GM23248 (cell line): ENCODE measurements around the gene PRR19. TPM values are rescaled to one million over a fixed set of nuclear protein-coding genes. Genes with fewer than 3 reads are reported as not detected.

Experiments used
- DNase-seq: peaks from one replicate; pipeline ENCODE4 v3.0.0-alpha.2; 2015
- H2AFZ ChIP-seq: fragments of 200-600 bp; sonication (generic); 2 replicates; pipeline ENCODE4 v1.6.1; 2016; ENCODE audit warnings: antibody characterized with exemption
- H3F3A ChIP-seq: fragments of 200-600 bp; sonication (generic); 2 replicates; pipeline ENCODE4 v1.6.1; 2016; ENCODE audit warnings: mild to moderate bottlenecking, antibody characterized with exemption, mixed run types; ENCODE audit not compliant: insufficient read depth
- H3K27ac ChIP-seq: fragments of 200-600 bp; sonication (generic); 2 replicates; pipeline ENCODE4 v1.5.1; 2016; ENCODE audit warnings: mild to moderate bottlenecking
- H3K27me3 ChIP-seq: fragments of 200-600 bp; sonication (generic); replicated peaks from 2 replicates; pipeline ENCODE4 v1.6.1; 2016; ENCODE audit warnings: mild to moderate bottlenecking; ENCODE audit not compliant: insufficient read depth
- H3K36me3 ChIP-seq: fragments of 200-600 bp; sonication (generic); 2 replicates; pipeline ENCODE4 v1.6.1; 2016; ENCODE audit warnings: low read depth, mild to moderate bottlenecking
- H3K4me1 ChIP-seq: fragments of 200-600 bp; sonication (generic); 2 replicates; pipeline ENCODE4 v1.6.1; 2016; ENCODE audit warnings: mild to moderate bottlenecking; ENCODE audit not compliant: insufficient read depth
- H3K4me2 ChIP-seq: fragments of 200-600 bp; sonication (generic); one replicate; pipeline ENCODE4 v1.6.1; 2016; ENCODE audit warnings: mild to moderate bottlenecking; ENCODE audit not compliant: unreplicated experiment
- H3K4me3 ChIP-seq: fragments of 200-600 bp; sonication (generic); 2 replicates; pipeline ENCODE4 v1.5.1; 2016; ENCODE audit warnings: mild to moderate bottlenecking
- H3K79me2 ChIP-seq: fragments of 200-600 bp; sonication (generic); 2 replicates; pipeline ENCODE4 v1.6.1; 2016; ENCODE audit warnings: mild to moderate bottlenecking; ENCODE audit not compliant: insufficient read depth
- H3K9ac ChIP-seq: fragments of 200-600 bp; sonication (generic); 2 replicates; pipeline ENCODE4 v1.6.1; 2016; ENCODE audit warnings: mild to moderate bottlenecking
- H3K9me2 ChIP-seq: fragments of 200-600 bp; sonication (generic); 2 replicates; pipeline ENCODE4 v1.6.1; 2016; ENCODE audit warnings: mixed run types, mild to moderate bottlenecking, moderate library complexity; ENCODE audit not compliant: insufficient read depth
- H3K9me3 ChIP-seq: fragments of 200-600 bp; sonication (generic); one replicate; pipeline ENCODE4 v1.6.1; 2017; ENCODE audit warnings: low read depth
- H4K20me1 ChIP-seq: fragments of 200-600 bp; sonication (generic); 2 replicates; pipeline ENCODE4 v1.6.0; 2016; ENCODE audit not compliant: insufficient read depth
- EZH2 ChIP-seq: fragments of 200-600 bp; sonication (generic); IDR thresholded peaks from 2 replicates; pipeline ENCODE4 v1.6.1; 2018; ENCODE audit warnings: antibody characterized with exemption, mild to moderate bottlenecking; ENCODE audit not compliant: insufficient read depth, poor library complexity, severe bottlenecking
- EZH2phosphoT487 ChIP-seq: fragments of 200-600 bp; sonication (generic); IDR thresholded peaks from 2 replicates; pipeline ENCODE4 v1.6.1; 2018; ENCODE audit warnings: antibody characterized with exemption, moderate library complexity, mild to moderate bottlenecking, low read depth; ENCODE audit not compliant: insufficient read depth
- WGBS, 2 experiments: methylation state at CpG; one replicate each; pipeline ENCODE4 v1.1.6; 2015 to 2017; ENCODE audit warnings: low lambda C conversion rate in 2 of 2, low coverage in 1 of 2; ENCODE audit errors: missing lambda C conversion rate in 2 of 2; 5-methylcytosine and 5-hydroxymethylcytosine counted together
- in situ Hi-C: fragments of 300-500 bp; cut with MboI; formaldehyde crosslinking; loops from 2 replicates; pipeline ENCODE4 v1.15.0; 2020
- polyA plus RNA-seq: library from polyadenylated mRNA; unstranded; fragments of >200 nt; fragmentation: Nextera tagmentation; extraction: Ambion mirVana; gene quantifications from 2 replicates; pipeline ENCODE4 v1.2.1, GENCODE V29; 2016
- total RNA-seq: library from RNA; depleted of rRNA; stranded (reverse); fragments of >200 nt; shearing (Covaris generic); gene quantifications from 2 replicates; pipeline ENCODE4 v1.2.3, GENCODE V29; 2014

The PRR19 gene
- total and polyA plus RNA-seq, 2 experiments from 2014 or later, result 1.1 TPM

DNA sequence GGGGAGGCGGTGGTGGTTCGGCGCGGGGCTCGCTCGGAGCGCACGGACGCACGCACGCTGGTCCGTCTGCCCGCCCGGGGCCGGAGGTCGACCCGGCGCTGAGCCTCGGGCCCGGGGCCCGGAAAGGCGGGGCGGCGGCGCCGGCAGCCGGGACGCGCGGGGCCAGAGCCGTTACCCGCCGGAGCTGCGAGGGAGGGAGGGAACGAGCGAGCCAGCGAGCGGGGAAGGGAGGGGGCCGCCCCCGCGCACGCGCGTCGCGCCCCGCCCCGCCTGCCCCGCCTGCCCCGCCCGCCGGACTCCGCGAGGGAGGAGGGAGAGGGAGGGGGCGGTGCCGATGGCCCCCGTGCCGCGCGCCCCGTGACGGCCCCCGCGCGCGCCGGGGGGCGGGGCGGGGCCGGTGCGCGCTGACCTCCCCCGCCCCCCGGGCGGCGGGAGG, 17.8 kb upstream of the PRR19 start:
- Histone ChIP-seq H4K20me1 (no peaks in the 10 kb centered on the region), H3K27ac (peak overlapping the region; percentile 35; the same call in 1 of the 2 replicates), H3K4me3 (peak overlapping the region; percentile 55)

DNA sequence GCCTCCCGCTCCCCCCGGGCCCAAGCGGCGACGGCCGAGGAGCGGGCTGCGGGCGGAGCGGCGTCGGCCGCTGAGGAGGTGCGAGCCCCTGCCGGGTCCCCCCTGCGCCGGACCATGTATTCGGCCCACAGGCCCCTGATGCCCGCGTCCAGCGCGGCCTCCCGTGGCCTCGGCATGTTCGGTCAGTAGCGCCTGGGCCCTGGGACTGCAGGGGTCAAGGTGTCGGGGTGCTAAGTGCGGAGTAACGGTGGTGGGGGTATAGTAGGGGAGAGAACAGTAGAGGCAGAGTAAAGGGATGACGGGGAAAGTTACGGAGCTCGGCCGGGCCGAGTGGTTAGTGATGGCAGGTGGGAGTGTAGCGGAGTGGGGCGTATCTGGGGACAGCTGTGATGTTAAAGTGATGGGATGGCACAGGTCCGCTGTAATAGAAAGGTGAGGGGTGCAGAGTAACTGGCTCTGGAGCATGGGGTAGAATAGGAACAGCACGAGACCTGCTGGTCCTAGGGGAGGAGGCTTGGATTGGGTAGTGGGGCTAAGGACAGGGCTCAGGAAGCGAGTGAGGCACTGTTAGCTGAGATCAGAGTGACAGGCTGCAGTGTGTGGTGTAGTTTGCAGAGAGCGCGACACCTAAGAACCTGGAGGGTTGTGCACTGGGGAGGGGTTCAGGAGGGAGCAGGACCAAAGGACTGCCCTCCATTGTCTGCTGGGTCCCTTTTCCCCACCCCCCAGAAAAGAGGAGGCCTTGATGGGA, 17.2 kb upstream of the PRR19 start:
- Histone ChIP-seq H3K4me2 (peak overlapping the region; percentile 89), H4K20me1 (no peaks in the 10 kb centered on the region), H3K36me3 (no peaks in the 10 kb centered on the region), H3K4me1 (peaks cover 33% of the 10 kb centered on the region), H3K9me2 (no peaks in the 10 kb centered on the region), H3K79me2 (peaks cover 47% of the 10 kb centered on the region), H3K9ac (peak overlapping the region; percentile 82), H3F3A (peaks cover 9% of the 10 kb centered on the region), H3K4me3 (peak overlapping the region; percentile 89), H3K9me3 (no peaks in the 10 kb centered on the region), H3K27ac (no peak overlapping the region), H3K27me3 (no peaks in the 10 kb centered on the region), H2AFZ (no peak overlapping the region)
- 5 to 11% methylated on average over 23 to 26 of the region's 41 CpGs for WGBS, 2 experiments
- DNase-seq, result peak; percentile 38
- in situ Hi-C loops, result no loop called here
- TF ChIP-seq EZH2 (no peak), EZH2phosphoT487 (no peak)

More for the DNA sequence above, 17.8 kb upstream of the PRR19 start:
- Histone ChIP-seq H3K9me3 (no peaks in the 10 kb centered on the region), H3K4me1 (peaks cover 39% of the 10 kb centered on the region), H2AFZ (no peak overlapping the region), H3K4me2 (no peak overlapping the region), H3K79me2 (peaks cover 53% of the 10 kb centered on the region), H3K36me3 (no peaks in the 10 kb centered on the region), H3K27me3 (no peaks in the 10 kb centered on the region), H3K9ac (peak overlapping the region; percentile 56), H3K9me2 (no peaks in the 10 kb centered on the region), H3F3A (peaks cover 15% of the 10 kb centered on the region)
- TF ChIP-seq EZH2 (no peak), EZH2phosphoT487 (no peak)
- peak; percentile 90 for DNase-seq
- in situ Hi-C loops, result no loop called here
- 0% methylated on average over 17 of the region's 76 CpGs; no CpG with 5 or more reads in 1 of the 2 experiments for WGBS, 2 experiments

GRCh38 chr19:42285541-42285941, 16.4 kb upstream of the PRR19 start:
- H2AFZ ChIP-seq, result no peak overlapping the region
- H3K27me3 ChIP-seq, result no peaks in the 10 kb centered on the region
- DNase-seq, result no peak
- 45 to 50% methylated on average over 5 of the region's 5 CpGs for WGBS, 2 experiments
- peak overlapping the region; percentile 89 for H3K4me2 ChIP-seq
- H3K9ac ChIP-seq, result peak overlapping the region; percentile 82; the same call in 1 of the 2 replicates
- H3K4me3 ChIP-seq, result peak overlapping the region; percentile 89
- peaks cover 9% of the 10 kb centered on the region for H3F3A ChIP-seq
- in situ Hi-C loops, result no loop called here
- H3K9me2 ChIP-seq, result no peaks in the 10 kb centered on the region
- H4K20me1 ChIP-seq, result no peaks in the 10 kb centered on the region
- H3K79me2 ChIP-seq, result peaks cover 47% of the 10 kb centered on the region
- H3K36me3 ChIP-seq, result peaks cover under 1% of the 10 kb centered on the region; the same call in 1 of the 2 replicates
- H3K9me3 ChIP-seq, result no peaks in the 10 kb centered on the region
- H3K27ac ChIP-seq, result no peak overlapping the region
- H3K4me1 ChIP-seq, result peaks cover 33% of the 10 kb centered on the region
- TF ChIP-seq EZH2 (no peak), EZH2phosphoT487 (no peak)

DNA sequence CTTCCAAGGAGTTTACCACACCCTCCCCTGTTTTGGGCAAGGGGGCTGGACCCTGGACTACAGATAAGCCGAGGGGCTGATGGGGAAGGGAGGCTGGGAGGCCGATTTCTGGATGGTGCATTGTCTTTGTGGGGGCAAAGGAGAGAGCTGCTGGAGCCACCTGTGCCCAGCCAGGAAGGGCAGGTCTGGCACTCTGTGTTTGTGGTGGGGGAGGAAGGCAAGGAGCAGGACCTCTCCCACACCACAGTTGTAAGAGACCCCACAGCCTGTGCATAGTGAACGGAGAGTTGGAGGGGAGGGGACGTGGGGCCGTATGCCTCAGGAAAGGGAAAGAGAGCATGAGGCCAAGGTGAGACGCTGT, 16.0 kb upstream of the PRR19 start:
- in situ Hi-C loops, result no loop called here
- Histone ChIP-seq H3F3A (peaks cover 9% of the 10 kb centered on the region), H3K27ac (no peak overlapping the region), H3K9me3 (no peaks in the 10 kb centered on the region), H3K9ac (0 out of 2 replicates have a peak overlapping the region, but pooled peaks have one; percentile 82), H3K27me3 (no peaks in the 10 kb centered on the region), H3K36me3 (peaks cover 5% of the 10 kb centered on the region; the same call in 1 of the 2 replicates), H3K4me1 (peaks cover 33% of the 10 kb centered on the region), H4K20me1 (no peaks in the 10 kb centered on the region), H3K79me2 (peaks cover 47% of the 10 kb centered on the region), H2AFZ (no peak overlapping the region), H3K9me2 (no peaks in the 10 kb centered on the region), H3K4me2 (peak overlapping the region; percentile 89), H3K4me3 (peak overlapping the region; percentile 89; the same call in 1 of the 2 replicates)
- TF ChIP-seq EZH2phosphoT487, result no peak
- no peak for TF ChIP-seq EZH2
- whole genome bisulfite sequencing, 2 experiments, result 57 to 71% methylated on average over 5 to 6 of the region's 6 CpGs
- no peak for DNase-seq
